ENCODE data around the gene TMPRSS11F. TPM values are rescaled to one million over a fixed set of nuclear protein-coding genes. Genes with fewer than 3 reads are reported as not detected.

The TMPRSS11F gene
- total RNA-seq = not detected in 2 replicates

GRCh38 chr4:68129793-68130192, at the start of gene TMPRSS11F:
Gene TMPRSS11F (minus strand): TSS chr4:68129869. CDS start chr4:68129820, 49 bp downstream.

Other genes starting within 250 kb of the TMPRSS11F start
- gene TMPRSS11D, start 245.9 kb downstream of the TMPRSS11F start, total RNA-seq = not detected in 2 replicates
- not detected in 2 replicates for gene TMPRSS11A, start 166.4 kb downstream of the TMPRSS11F start, total RNA-seq
- not detected in 2 replicates for gene TMPRSS11B, start 115.8 kb upstream of the TMPRSS11F start, total RNA-seq
- 20.5 and 21.4 TPM in 2 replicates for gene YTHDC1, start 220.2 kb upstream of the TMPRSS11F start, total RNA-seq

Measured in bronchus fibroblast of lung (primary cell).